WI38 (cell line): Measurements from ENCODE around the gene SPHK1.

ENCODE experiments used
- H3K4me3 ChIP-seq: 2 replicates; pipeline ENCODE4 v1.5.1; 2011; ENCODE audit warnings: low read depth, mild to moderate bottlenecking, control low read depth, low read length
- TF ChIP-seq, protein P1 (sequence below): IDR thresholded peaks from 2 replicates; pipeline ENCODE4 v1.5.1; 2012; ENCODE audit warnings: low read depth, mild to moderate bottlenecking, control low read depth, low read length

SPHK1 gene

DNA sequence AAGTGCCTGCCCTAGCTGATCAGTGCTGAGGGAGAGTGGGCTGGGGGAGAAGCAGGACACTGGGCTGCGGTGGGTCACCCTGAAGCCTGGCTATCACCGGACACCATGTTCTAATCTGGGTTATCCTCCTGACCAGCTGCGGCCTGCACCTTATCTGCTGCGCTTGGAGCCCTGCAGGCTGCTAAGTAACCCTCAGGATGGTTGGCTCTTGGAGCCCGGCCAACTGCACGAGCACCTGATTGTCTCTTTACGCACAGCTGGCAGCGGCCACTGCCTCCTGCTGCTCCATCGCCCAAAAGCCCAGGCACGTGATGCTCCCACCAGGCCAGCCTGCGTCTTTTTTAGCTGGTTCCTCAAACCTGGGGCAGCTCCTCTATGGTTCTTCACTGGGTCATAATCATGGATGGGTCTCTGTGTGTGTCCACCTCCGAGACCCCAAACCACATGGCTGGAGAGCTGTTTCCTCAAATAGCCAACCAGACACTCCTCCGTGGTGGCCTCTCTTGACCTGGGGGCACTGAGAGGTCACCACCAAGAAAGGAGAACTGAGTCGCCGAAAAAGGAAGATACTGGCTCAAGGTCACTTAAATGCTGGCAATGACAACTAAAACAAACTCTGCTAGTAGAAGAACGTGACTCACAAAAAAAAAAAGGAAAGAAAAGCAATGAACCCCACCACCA, 21.7 kb downstream of the SPHK1 start:
- H3K4me3 ChIP-seq = no peak overlapping the region
- TF ChIP-seq, protein P1, sequence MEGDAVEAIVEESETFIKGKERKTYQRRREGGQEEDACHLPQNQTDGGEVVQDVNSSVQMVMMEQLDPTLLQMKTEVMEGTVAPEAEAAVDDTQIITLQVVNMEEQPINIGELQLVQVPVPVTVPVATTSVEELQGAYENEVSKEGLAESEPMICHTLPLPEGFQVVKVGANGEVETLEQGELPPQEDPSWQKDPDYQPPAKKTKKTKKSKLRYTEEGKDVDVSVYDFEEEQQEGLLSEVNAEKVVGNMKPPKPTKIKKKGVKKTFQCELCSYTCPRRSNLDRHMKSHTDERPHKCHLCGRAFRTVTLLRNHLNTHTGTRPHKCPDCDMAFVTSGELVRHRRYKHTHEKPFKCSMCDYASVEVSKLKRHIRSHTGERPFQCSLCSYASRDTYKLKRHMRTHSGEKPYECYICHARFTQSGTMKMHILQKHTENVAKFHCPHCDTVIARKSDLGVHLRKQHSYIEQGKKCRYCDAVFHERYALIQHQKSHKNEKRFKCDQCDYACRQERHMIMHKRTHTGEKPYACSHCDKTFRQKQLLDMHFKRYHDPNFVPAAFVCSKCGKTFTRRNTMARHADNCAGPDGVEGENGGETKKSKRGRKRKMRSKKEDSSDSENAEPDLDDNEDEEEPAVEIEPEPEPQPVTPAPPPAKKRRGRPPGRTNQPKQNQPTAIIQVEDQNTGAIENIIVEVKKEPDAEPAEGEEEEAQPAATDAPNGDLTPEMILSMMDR = no peak

DNA sequence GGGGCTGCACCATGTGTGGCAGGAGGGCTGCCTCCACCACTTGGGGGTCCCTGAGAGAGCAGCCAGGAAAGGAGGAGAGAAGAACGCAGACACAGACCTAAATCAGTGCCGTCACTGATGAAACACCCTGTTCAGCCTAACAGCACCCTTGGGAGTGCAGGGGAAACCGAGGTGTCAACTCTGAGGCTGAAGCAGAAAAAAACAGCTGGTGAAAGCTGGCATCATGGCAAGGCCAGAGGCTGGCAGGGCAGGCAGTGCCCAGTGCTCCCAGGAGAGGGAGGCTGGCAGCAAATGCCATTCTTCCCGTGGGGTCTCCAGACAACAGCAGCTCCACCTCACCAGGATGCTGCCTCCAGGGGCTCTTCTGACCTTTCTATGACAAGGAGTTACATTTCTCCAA, 23.1 kb downstream of the SPHK1 start:
- no peak overlapping the region for H3K4me3 ChIP-seq
- TF ChIP-seq, protein P1 = no peak

DNA sequence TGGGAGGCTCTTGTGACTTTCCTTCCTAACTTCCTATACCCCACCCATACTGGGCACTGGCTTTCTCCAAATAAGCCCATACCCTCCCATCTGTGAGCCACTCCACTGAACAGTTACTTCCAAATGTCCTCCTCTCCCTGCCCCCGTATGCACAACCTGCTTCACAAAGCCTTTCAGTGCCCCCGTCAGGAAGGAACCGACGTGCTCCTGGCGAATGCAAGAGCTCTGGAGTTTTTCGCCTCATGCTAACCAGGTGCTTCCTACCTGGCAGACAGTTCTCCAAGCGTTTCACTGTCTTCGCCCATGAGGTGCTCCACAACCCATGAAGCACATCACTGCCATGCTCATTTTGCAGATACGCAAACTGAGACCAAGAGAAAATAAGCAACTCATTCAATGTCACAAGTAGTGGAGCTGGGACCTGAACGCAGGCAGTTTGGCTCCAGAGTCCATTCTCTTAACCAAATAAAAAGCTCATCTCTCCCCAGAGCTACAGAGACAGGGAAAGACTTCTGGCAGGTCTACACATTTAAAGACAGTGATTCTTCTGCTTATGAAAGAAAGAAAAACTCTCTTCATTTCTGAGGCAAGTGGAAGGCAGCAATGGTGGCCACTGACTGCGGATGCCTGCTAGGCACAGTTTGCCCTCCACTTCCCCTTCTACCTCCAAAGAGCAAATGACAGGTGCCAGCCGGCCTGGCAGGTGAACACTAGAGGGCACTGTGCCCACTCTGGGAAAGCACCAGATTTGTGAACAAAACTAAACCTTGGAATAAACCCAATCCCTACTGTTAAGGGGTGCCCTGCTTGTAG, 23.8 kb downstream of the SPHK1 start:
- no peak overlapping the region for H3K4me3 ChIP-seq

DNA sequence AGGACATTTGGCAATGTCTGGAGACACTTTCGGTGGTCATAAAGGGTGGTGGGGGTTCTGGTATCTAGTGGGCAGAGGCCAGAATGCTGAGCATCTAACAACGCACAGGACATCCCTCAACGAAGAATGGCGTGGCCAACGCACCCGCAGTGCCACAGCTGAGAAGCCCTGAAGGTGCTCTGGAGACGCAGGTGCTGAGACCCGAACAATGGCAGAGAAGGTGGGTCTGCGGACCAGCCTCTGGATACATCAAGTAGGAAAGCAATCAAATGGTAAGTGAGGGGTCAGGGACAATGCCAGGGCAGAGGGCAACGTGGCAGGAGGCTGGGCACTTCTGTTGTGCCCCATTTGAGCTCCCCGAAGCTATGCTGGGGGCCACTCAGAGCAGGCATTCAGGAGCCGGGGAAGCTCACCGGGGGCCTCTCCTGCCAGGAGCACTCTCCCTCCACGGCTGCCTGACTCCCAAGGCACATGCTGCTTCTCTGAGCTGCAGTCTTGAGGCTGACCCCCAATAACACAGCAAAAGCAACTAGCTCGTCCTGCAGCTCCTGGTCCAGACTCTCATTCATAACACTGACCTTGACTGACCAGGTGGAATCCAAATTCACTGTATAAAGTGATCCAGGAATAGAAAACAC, 26.0 kb downstream of the SPHK1 start:
- no peak overlapping the region for H3K4me3 ChIP-seq
- TF ChIP-seq, protein P1 = no peak

More for the DNA sequence above, 23.8 kb downstream of the SPHK1 start:
- TF ChIP-seq, protein P1 = peak; percentile 70

DNA sequence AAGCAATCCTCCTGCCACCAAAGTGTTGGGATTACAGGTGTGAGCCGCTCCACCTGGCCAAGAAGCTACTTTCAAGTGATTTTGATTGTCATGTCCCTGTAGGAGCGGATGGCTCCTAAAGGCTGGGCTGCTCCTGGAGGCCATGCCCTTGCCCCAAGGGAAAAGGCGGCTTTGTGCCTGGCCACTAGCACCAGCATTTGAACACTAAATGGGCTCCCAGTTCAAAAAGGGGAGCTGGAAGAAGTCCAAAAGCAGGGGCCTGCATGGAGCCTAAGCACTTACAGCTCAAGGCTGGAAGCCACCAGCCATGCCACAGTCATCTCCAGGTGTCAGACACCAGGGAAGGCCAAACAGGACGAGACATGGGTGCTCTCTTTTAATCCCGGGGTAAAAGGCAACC, 26.8 kb downstream of the SPHK1 start:
- TF ChIP-seq, protein P1 = no peak

DNA sequence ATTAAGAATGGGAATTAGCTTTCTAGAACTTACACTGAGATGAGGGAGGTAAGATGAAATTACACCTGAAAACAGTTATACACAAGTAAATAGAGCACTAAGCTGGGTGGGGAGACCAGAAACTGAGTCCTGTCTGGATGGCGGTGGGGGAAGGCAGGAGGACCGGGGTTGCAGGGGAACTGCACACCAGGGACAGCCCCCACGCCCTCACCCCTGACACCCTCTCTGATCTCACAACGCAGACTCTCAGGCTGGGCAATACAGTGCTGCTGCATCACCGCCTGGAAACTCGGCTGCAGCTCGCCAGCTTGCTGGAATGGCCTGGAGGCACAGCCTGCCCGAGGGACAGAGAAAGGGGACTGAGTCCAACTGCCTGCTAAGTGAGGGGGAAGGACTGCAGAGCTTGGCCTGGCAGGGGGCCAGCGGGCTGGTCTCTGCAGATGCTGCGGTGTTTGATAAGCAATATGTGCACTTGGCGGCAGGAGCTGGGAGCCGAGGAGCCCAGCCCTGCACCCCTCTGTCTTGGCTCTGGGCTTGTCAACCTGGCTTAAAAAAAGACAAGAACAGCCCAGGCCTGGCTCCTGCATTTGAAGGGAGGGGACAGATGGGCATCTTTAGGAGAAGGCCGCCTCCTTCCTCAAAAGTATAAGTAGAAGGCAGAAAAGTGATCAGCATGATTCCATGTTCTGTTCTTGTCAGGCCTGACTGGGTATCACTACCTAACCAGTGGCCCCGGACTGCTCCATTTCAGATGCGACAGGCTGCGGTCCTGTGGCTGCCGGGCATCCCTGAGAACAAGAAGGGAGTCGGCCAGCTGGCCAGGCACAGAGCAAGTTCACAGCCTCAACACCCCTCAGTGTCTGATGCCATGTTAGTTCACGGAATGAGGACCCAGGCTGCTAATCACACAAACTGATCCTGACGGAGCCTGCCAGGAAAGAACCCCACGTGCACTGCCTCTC, 30.2 kb downstream of the SPHK1 start:
- TF ChIP-seq, protein P1 = no peak
- no peak overlapping the region for H3K4me3 ChIP-seq

More for the DNA sequence above, 26.8 kb downstream of the SPHK1 start:
- no peak overlapping the region for H3K4me3 ChIP-seq
